GM23338 (cell line): ENCODE data around the gene GRM2.

Source experiments
- POLR2AphosphoS5 ChIP-seq: IDR thresholded peaks from 2 replicates; pipeline ENCODE4 v1.6.1; 2016; ENCODE audit warnings: antibody characterized with exemption, low read depth
- TF ChIP-seq, protein P1 (sequence below), 2 experiments: fragments of 200-600 bp in 1 of 2; sonication (generic) in 1 of 2; conservative IDR thresholded peaks; 2 replicates each; pipeline versions ENCODE4 v1.5.1 to v1.6.1; 2016 to 2017; ENCODE audit warnings: antibody characterized with exemption in 2 of 2, low read depth in 2 of 2, mild to moderate bottlenecking in 2 of 2, moderate library complexity in 1 of 2

DNA sequence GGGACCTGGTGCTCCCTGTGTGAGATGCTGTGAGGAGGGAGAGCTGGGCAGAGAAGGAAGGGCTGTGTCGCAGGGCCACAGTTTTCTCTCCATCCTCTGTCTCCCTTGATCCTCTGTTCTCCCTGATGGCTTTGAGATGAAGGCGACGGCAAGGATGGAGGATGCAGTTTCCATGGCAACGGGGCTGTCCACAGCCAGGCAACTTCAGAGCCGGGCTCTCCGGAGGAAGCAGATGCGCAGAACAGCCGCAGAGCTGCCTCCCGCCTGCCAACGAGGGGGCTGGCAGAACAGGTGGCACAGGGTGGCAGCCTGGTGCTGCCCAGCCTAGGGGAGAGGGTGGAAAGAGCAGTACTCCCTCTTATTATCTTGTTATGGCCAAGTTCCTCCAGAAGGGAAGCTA is 9.9 kb upstream of the GRM2 start:
- TF ChIP-seq POLR2AphosphoS5 = no peak
- TF ChIP-seq, protein P1, sequence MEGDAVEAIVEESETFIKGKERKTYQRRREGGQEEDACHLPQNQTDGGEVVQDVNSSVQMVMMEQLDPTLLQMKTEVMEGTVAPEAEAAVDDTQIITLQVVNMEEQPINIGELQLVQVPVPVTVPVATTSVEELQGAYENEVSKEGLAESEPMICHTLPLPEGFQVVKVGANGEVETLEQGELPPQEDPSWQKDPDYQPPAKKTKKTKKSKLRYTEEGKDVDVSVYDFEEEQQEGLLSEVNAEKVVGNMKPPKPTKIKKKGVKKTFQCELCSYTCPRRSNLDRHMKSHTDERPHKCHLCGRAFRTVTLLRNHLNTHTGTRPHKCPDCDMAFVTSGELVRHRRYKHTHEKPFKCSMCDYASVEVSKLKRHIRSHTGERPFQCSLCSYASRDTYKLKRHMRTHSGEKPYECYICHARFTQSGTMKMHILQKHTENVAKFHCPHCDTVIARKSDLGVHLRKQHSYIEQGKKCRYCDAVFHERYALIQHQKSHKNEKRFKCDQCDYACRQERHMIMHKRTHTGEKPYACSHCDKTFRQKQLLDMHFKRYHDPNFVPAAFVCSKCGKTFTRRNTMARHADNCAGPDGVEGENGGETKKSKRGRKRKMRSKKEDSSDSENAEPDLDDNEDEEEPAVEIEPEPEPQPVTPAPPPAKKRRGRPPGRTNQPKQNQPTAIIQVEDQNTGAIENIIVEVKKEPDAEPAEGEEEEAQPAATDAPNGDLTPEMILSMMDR (conservative IDR thresholded peaks at IDR 0.05; ENCODE audit: low read depth in 2 of 2) = no peak
